Aorta (tissue), 5 donors: ENCODE data around the gene L1CAM. TPM values are rescaled to one million over a fixed set of nuclear protein-coding genes. Genes with fewer than 3 reads are reported as not detected.

Experiments used
- ATAC-seq: fragments of 200-7000 bp; cut with Tn5 transposase; one replicate; pipeline ENCODE4 v1.9.1; 2022; ENCODE audit warnings: moderate library complexity; ENCODE audit not compliant: low FRiP score
- DNase-seq, 2 donors: peaks; one replicate each; pipeline ENCODE4 v3.0.0-alpha.2; 2020
- H3K27ac ChIP-seq, 2 donors: one replicate each; pipeline ENCODE4 v1.5.1; 2013; ENCODE audit warnings: low read length in 2 of 2, mild to moderate bottlenecking in 2 of 2, moderate library complexity in 2 of 2, control low read depth in 1 of 2, inconsistent platforms in 1 of 2, low read depth in 1 of 2
- H3K27me3 ChIP-seq, 2 donors: one replicate each; pipeline ENCODE4 v1.6.1; 2013; ENCODE audit warnings: control low read depth in 1 of 2, low read length in 1 of 2, mild to moderate bottlenecking in 1 of 2, moderate library complexity in 1 of 2; ENCODE audit not compliant: insufficient read depth in 2 of 2, control insufficient read depth in 1 of 2
- H3K36me3 ChIP-seq, 2 donors: one replicate each; pipeline ENCODE4 v1.6.1; 2013; ENCODE audit warnings: control low read depth in 1 of 2, low read length in 1 of 2, mild to moderate bottlenecking in 1 of 2; ENCODE audit not compliant: insufficient read depth in 2 of 2, control insufficient read depth in 1 of 2
- H3K4me1 ChIP-seq, 2 donors: one replicate each; pipeline ENCODE4 v1.6.1; 2013; ENCODE audit warnings: low read length in 2 of 2, control low read depth in 1 of 2, mild to moderate bottlenecking in 1 of 2, moderate library complexity in 1 of 2; ENCODE audit not compliant: insufficient read depth in 2 of 2, control insufficient read depth in 1 of 2
- H3K4me3 ChIP-seq, 2 donors: one replicate each; pipeline ENCODE4 v1.5.1; 2013; ENCODE audit warnings: low read length in 2 of 2, control low read depth in 1 of 2, mild to moderate bottlenecking in 1 of 2
- H3K9me3 ChIP-seq: one replicate; pipeline ENCODE4 v1.6.1; 2013; ENCODE audit warnings: mild to moderate bottlenecking, low read length; ENCODE audit not compliant: control insufficient read depth
- WGBS, 2 donors: extraction: QIAGEN DNeasy Blood & Tissue Kit; methylation state at CpG; one replicate each; pipeline ENCODE4 v1.1.7; 2013; 5-methylcytosine and 5-hydroxymethylcytosine counted together
- intact Hi-C, 2 donors: fragments of 100-400 bp; cut with DNase I; formaldehyde crosslinking; loops; one replicate each; pipeline versions ENCODE4 v1.14.2 to v1.15.0; 2022
- polyA plus RNA-seq, 2 donors: library from polyadenylated mRNA; stranded (reverse); fragments of 200-250 nt; gene quantifications; one replicate each; pipeline ENCODE4 v1.2.3, GENCODE V29; 2013
- total RNA-seq, 2 donors: library from RNA; stranded (reverse); fragmentation: NEBNext Ultra II Directional; extraction: Animal tissue kit (Norgen Biotek cat#: 25700); gene quantifications; one replicate each; pipeline ENCODE4 v1.2.1, GENCODE V29; 2021
- donor health status: healthy with polysubstance abuse.
- donor health status: Bipolar disorder and iron deficiency.
- donor health status: DM: no; HTN: no; CAD: no.
- donor health status: DM: no; HTN: no; CAD: no.
- donor health status: DM: yes; HTN: yes; CAD: no.

L1CAM gene
- total and polyA plus RNA-seq, 4 donors: 1.0 to 11.6 (median 4.3) TPM; not detected in 1

DNA sequence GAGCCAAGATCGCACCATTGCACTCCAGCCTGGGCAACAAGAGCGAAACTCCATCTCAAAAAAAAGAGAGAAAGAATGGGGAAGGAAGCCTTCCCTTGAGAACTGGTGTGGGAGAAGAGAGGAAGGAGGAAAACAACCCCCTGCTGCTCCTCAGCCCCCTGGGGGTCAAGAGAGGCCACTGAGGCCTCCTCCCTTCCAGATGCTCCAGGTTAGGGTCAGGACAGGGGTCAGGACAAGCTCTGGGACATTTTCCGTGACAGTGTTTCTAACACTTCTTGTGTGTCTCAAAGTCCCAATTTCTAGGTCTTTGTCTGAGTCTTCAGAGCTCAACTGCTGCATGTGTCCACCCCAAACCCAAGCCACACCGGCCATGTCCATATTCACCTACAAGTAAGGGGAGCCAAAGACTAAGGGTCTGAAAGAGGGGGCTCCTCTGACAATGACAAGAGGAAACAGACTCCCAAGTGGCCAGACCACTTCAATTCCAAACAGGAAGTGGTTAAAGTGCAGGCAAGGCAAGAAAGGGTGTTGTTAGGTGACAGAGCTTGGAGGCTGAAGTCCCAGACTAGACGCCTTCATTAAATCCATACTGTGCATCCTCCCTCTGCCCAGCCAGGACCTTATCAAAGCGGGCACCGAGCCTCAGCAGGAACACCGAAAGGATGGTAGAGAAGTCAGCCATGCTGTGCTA, 8.3 kb downstream of the L1CAM start:
- H3K27me3 ChIP-seq: peaks cover 0 to 2% of the 10 kb centered on the region in 2 donors

DNA sequence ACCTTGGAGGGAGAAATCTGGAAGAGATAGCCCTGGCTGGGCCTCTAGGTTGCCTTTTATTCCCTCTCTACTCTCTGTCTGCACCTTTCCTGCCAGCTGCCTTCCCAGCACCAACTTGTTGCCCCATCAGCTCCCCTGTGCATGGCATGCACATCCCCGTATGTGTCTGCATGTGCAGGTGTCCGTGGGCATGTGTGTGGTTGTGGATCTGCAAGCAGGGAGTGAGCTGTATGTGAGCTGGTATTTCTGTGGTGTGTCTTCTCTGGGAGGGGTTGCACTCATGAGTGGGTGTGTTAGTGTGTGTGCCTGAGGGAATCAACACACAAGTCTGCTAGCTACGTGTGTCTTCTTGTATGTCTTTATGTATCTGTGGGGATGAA, 9.9 kb downstream of the L1CAM start:
- Histone ChIP-seq H3K36me3 (no peaks in the 10 kb centered on the region), H3K27me3 (peaks cover 0 to 2% of the 10 kb centered on the region in 2 donors), H3K4me1 (no peaks in the 10 kb centered on the region), H3K4me3 (no peak overlapping the region), H3K9me3 (no peaks in the 10 kb centered on the region), H3K27ac (no peak overlapping the region)
- DNase-seq: no peak
- no peak for ATAC-seq
- intact Hi-C loops: no loop called here
- WGBS, 2 donors: 56 to 63% methylated on average over 3 of the region's 3 CpGs

More for the DNA sequence above, 8.3 kb downstream of the L1CAM start:
- 74 to 79% methylated on average over 8 of the region's 8 CpGs for WGBS, 2 donors
- H3K36me3 ChIP-seq: no peaks in the 10 kb centered on the region
- intact Hi-C loops: no loop called here
- DNase-seq: no peak
- no peaks in the 10 kb centered on the region for H3K4me1 ChIP-seq
- no peak for ATAC-seq
- no peaks in the 10 kb centered on the region for H3K9me3 ChIP-seq
- no peak overlapping the region for H3K4me3 ChIP-seq
- no peak overlapping the region for H3K27ac ChIP-seq

DNA sequence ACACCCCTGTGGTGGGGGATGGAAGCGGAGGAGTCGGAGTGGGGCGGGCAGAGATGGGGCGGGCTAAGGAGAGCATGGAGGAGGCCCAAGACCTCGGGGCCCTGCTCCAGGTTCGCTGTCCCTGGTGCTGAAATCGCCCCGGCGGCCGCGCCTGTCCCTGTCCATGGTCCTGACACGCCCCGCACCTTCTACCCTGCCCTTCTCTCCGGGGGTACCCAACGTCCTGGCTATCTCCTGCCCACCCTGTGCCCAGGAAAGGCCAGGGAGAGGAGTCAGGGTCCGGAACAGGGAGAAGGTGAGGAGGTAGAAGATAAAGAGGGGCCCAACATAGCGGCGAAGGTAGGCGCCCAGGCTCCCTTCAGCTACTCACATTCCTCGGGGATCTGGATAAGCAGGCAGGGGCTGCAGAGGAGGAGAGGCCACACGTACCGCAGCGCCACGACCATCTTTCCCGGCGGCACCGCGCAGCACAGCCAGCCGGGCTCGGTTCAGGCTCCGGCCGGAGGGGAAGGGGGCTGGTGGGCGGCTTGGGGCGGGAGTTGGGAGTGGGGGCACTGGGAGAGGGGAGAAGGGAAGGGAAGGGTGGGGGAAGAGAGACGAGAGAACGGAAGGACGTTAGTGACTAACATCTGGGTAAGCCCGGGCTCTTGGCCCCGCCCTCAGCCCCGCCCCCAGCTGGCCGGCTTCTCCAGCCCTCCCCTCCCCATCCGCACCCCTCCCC, 10.4 kb downstream of the L1CAM start:
- DNase-seq (peak in 1 of 2 donors; percentile 88), ATAC-seq (peak; percentile 84)
- WGBS, 2 donors: 2 to 10% methylated on average over 39 to 42 of the region's 42 CpGs
- Histone ChIP-seq H3K9me3 (no peaks in the 10 kb centered on the region), H3K36me3 (no peaks in the 10 kb centered on the region), H3K27me3 (peaks cover 0 to 2% of the 10 kb centered on the region in 2 donors), H3K27ac (no peak overlapping the region), H3K4me3 (no peak overlapping the region), H3K4me1 (no peaks in the 10 kb centered on the region)
- intact Hi-C loops: no loop called here

DNA sequence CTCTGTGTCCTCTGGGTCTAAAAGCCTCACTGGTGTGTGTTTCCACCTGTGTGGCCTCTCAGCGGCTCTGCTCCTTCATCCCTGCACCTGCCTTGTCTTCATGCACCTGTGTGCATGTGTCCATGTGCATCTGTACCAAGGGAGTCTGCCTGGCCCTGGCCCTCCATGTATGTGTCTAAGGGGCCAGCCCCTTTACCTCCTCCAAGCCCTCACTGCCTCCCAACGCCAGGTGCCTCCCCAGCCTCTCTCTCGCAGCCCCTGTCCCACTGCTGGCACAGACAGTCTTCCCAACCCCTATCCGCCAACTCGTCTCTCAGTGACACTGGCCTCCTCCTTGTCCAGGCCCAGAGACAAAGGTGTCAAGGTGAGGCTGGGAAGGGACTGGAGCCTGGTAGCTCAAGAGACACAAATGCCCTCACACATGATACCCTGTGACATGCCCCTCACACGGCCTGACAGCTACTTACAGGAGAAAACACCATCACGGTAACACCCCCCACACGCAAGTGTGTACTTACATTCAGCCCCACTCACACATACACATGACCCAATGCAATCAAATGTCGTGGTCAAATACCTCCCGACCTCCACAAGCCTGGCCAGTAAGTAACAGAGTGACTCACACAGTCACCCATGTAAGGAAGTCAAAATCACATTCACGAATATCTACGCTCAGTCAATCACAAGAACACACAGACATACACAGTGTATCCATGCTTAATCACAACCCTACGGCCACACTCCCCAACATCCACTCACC, 11.4 kb downstream of the L1CAM start:
- Histone ChIP-seq H3K27me3 (peaks cover 0 to 2% of the 10 kb centered on the region in 2 donors), H3K36me3 (no peaks in the 10 kb centered on the region), H3K4me1 (no peaks in the 10 kb centered on the region), H3K27ac (no peak overlapping the region), H3K9me3 (no peaks in the 10 kb centered on the region), H3K4me3 (no peak overlapping the region)
- 77 to 79% methylated on average over 13 of the region's 13 CpGs for WGBS, 2 donors
- intact Hi-C loops: no loop called here
- ATAC-seq (no peak), DNase-seq (no peak)

DNA sequence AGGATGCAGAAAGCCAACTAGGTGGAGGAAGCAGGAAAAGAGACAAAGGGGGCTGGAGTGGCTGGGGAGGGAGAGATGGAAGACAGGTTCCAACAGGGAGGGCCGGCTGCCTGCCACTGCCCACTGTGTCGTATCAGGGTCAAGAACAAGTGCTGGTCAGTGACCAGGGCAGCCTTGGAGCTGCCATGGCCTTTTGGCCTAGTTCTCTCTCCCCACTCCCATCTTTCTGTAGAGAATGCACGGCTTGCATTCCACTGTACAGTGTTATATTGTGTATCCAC, 11.9 kb downstream of the L1CAM start:
- no peak overlapping the region for H3K27ac ChIP-seq
- H3K36me3 ChIP-seq: no peaks in the 10 kb centered on the region
- no peaks in the 10 kb centered on the region for H3K4me1 ChIP-seq
- no peak overlapping the region for H3K4me3 ChIP-seq
- DNase-seq (no peak), ATAC-seq (no peak)
- H3K9me3 ChIP-seq: no peaks in the 10 kb centered on the region
- peaks cover 0 to 2% of the 10 kb centered on the region in 2 donors for H3K27me3 ChIP-seq
- intact Hi-C loops: no loop called here
- WGBS, 2 donors: 40 to 54% methylated on average over 3 of the region's 3 CpGs

DNA sequence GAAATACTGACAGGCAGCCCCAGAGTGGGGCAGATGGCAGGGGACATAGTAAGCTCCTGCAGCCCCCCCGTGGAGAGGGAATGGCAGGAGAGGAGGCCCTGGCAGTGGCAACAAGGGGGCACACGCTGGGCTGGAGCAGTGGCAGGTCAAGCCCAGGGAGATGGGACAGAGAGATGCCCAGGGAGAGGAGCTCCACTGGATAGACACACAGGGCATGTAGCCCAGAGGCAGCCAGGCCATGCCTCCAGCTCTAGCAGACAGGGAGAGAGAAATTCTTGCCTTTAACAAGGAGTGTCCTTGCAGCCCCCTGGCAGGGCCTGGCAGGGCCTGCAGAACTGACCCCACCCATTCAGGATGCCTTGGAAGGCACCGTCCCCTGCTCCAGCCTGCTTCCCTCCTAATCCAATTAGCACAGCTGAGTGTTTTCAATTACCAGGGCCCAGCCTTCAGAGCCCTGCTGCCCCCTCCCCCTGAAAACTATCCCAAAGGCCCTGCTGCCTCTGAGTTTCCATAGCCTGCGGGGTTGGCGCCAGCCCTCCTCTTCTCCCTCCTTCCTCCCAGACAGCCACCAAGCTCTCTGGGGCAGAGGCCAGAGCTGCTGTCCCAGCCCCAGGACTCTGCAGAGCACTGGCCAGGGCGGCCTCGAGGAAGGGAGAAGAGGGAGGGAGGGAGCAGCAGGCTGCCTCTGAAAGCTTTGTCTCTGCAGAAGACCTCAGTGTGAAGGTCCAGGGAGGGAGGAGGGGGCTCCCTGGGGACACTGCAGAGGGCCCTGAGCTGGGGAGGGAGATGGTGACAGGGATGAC, 12.5 kb downstream of the L1CAM start:
- Histone ChIP-seq H3K4me3 (no peak overlapping the region), H3K4me1 (no peaks in the 10 kb centered on the region), H3K36me3 (no peaks in the 10 kb centered on the region), H3K27ac (no peak overlapping the region), H3K9me3 (no peaks in the 10 kb centered on the region), H3K27me3 (peaks cover 0 to 2% of the 10 kb centered on the region in 2 donors)
- 27 to 38% methylated on average over 7 of the region's 7 CpGs for WGBS, 2 donors
- intact Hi-C loops: no loop called here
- ATAC-seq (no peak), DNase-seq (no peak)

DNA sequence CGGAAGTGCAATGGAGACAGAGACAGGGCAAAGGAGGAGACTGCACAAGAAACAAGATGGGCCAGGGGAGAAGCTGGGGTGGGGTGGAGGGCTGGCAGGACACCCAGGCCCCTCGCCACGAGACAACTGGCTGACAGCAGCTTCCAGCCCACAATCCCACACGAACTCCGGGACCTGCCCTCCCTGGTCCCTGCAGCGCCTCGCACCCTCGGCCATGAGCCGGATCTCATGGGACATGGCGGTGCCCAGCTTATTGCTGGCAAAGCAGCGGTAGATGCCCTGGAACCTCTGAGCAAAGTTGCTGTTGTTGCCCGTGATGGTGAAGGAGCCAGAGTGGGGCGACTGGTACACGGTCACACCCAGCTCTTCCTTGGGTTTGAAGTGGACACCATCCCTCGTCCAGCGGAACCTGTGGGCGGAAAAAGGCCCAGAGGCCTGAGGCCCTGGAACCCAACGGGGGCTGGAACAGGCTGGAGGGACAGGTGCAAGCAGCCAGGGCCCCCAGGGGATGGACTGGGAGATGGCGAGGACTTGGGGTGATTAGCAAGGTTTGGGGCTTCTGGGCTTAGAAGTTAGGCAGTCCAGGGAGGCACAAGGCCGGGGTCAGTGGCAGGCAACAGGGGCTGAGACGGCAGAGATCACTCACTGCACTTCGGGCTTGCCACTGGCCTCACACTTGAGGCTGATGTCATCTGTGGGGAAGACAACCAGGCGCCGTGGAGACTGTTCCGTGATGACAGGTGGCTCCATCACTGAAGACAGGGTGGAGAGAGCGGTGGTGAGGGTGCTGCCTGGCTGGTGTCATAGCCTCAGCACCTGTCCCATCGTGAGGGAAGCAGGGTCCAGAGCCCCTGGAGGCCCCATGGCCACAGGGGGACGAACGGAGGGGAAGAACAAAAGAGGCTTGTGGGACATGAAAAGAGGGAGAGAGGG, 13.8 kb downstream of the L1CAM start:
- no peak overlapping the region for H3K27ac ChIP-seq
- peaks cover 0 to 2% of the 10 kb centered on the region in 2 donors for H3K27me3 ChIP-seq
- H3K4me3 ChIP-seq: no peak overlapping the region
- DNase-seq (no peak), ATAC-seq (no peak)
- no peaks in the 10 kb centered on the region for H3K36me3 ChIP-seq
- 67 to 69% methylated on average over 29 of the region's 29 CpGs for WGBS, 2 donors
- H3K4me1 ChIP-seq: no peaks in the 10 kb centered on the region
- intact Hi-C loops: no loop called here
- no peaks in the 10 kb centered on the region for H3K9me3 ChIP-seq

DNA sequence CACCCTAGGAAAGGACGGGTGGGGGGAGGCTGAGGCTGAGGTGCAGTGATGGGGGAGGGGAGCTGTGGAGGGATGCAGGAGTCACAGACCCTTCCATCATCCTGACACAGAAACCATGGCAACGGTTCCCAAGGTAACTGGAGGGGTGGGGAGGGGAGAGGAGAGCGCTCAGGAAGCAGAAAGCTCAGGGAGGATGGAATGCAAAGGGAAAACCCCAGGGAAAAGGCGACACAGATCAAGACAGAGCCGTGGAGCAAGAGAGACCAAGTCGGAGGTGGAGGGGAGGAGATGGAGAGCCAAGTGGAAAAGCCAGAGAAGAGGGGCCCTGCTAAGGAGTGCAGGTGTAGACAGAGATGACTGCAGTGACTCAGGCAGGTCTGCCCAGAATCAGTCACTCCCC, 14.5 kb downstream of the L1CAM start:
- Histone ChIP-seq H3K36me3 (no peaks in the 10 kb centered on the region), H3K4me3 (no peak overlapping the region), H3K4me1 (no peaks in the 10 kb centered on the region), H3K9me3 (no peaks in the 10 kb centered on the region), H3K27ac (no peak overlapping the region), H3K27me3 (peaks cover 0 to 2% of the 10 kb centered on the region in 2 donors)
- intact Hi-C loops: no loop called here
- WGBS, 2 donors: 5 to 27% methylated on average over 6 of the region's 6 CpGs
- no peak for ATAC-seq
- no peak for DNase-seq
